ENCODE results near the gene GTPBP1.

The GTPBP1 gene

GRCh38 chr22:38705235-38706100 lies at the start of gene GTPBP1:
Gene GTPBP1, plus strand, starts transcription at chr22:38705944. Its CDS starts 12 bp downstream, at chr22:38705956.
- peak; percentile 100 for DNase-seq (ENCODE audit: low read depth)

- peak; percentile 49 for DNase-seq (ENCODE audit: low read depth)
These were observed 49.3 kb upstream of the GTPBP1 start, which contains the start of the genes CBY1 and FAM227A for GRCh38 chr22:38656256-38657044. Gene CBY1, plus strand, starts transcription at chr22:38656638. Its CDS starts 11,417 bp downstream, at chr22:38668055. Gene FAM227A, minus strand, starts transcription at chr22:38656392. Its CDS starts 6,224 bp downstream, at chr22:38650168.

GRCh38 chr22:38657045-38657909 lies 48.5 kb upstream of the GTPBP1 start:
- no peak for DNase-seq (ENCODE audit: low read depth)

- DNase-seq (ENCODE audit: low read depth): no peak
These were observed 30.9 kb upstream of the GTPBP1 start for GRCh38 chr22:38674888-38675287.

- DNase-seq (ENCODE audit: low read depth): no peak
These were observed 29.9 kb upstream of the GTPBP1 start for GRCh38 chr22:38675833-38676232.

GRCh38 chr22:38681582-38682335 lies 24.0 kb upstream of the GTPBP1 start, which contains the start of gene TOMM22:
Gene TOMM22, plus strand, starts transcription at chr22:38681957. Its CDS starts 22 bp downstream, at chr22:38681979.
- peak; percentile 42 for DNase-seq (ENCODE audit: low read depth)

- no peak for DNase-seq (ENCODE audit: low read depth)
These were observed 20.8 kb upstream of the GTPBP1 start for GRCh38 chr22:38684895-38685294.

- DNase-seq (ENCODE audit: low read depth): no peak
These were observed 20.0 kb upstream of the GTPBP1 start for GRCh38 chr22:38685761-38686160.

- DNase-seq (ENCODE audit: low read depth): no peak
These were observed 16.1 kb upstream of the GTPBP1 start for GRCh38 chr22:38689651-38690050.

- DNase-seq (ENCODE audit: low read depth): no peak
These were observed 11.7 kb upstream of the GTPBP1 start for GRCh38 chr22:38694049-38694448.

GRCh38 chr22:38694940-38695339 lies 10.8 kb upstream of the GTPBP1 start:
- DNase-seq (ENCODE audit: low read depth): no peak

- no peak for DNase-seq (ENCODE audit: low read depth)
These were observed 8.9 kb upstream of the GTPBP1 start for GRCh38 chr22:38696606-38697424.

GRCh38 chr22:38697425-38698089 lies 8.2 kb upstream of the GTPBP1 start:
- DNase-seq (ENCODE audit: low read depth): no peak

- DNase-seq (ENCODE audit: low read depth): no peak
These were observed 7.2 kb upstream of the GTPBP1 start for GRCh38 chr22:38698407-38699094.

GRCh38 chr22:38699143-38699542 lies 6.6 kb upstream of the GTPBP1 start:
- no peak for DNase-seq (ENCODE audit: low read depth)

GRCh38 chr22:38699784-38700183 lies 6.0 kb upstream of the GTPBP1 start:
- DNase-seq (ENCODE audit: low read depth): no peak

GRCh38 chr22:38700270-38700788 lies 5.4 kb upstream of the GTPBP1 start:
- no peak for DNase-seq (ENCODE audit: low read depth)

GRCh38 chr22:38700789-38701628 lies 4.7 kb upstream of the GTPBP1 start, which contains the start of gene JOSD1:
Gene JOSD1, minus strand, starts transcription at chr22:38700943. Its CDS starts 956 bp downstream, at chr22:38699987.
- peak; percentile 42 for DNase-seq (ENCODE audit: low read depth)

Measured in GM04503 (cell line).